Lung (tissue), 12 donors: ENCODE results near the gene GLIS2. TPM values are rescaled to one million over a fixed set of nuclear protein-coding genes. Genes with fewer than 3 reads are reported as not detected.

Experiments
- ATAC-seq: fragments of 200-7000 bp; cut with Tn5 transposase; one replicate; pipeline ENCODE4 v1.9.1; 2020; ENCODE audit warnings: moderate number of reproducible peaks; ENCODE audit not compliant: insufficient read depth, low FRiP score
- DNase-seq, 3 donors: peaks; one replicate each; pipeline ENCODE4 v3.0.0-alpha.2; 2013 to 2017
- H3K27ac ChIP-seq, 2 donors: one replicate each; pipeline ENCODE4 v1.5.1; 2013; ENCODE audit warnings: mild to moderate bottlenecking in 2 of 2, moderate library complexity in 2 of 2, control low read depth in 1 of 2, inconsistent platforms in 1 of 2, low read depth in 1 of 2, low read length in 1 of 2
- H3K27me3 ChIP-seq, 3 donors: one replicate each; pipeline ENCODE4 v1.5.1; 2013; ENCODE audit warnings: low read length in 2 of 3; ENCODE audit not compliant: control insufficient read depth in 3 of 3, insufficient read depth in 3 of 3
- H3K36me3 ChIP-seq, 4 donors: one replicate each; pipeline ENCODE4 v1.5.1; 2013; ENCODE audit warnings: low read length in 4 of 4, mild to moderate bottlenecking in 1 of 4, moderate library complexity in 1 of 4; ENCODE audit not compliant: control insufficient read depth in 4 of 4, insufficient read depth in 4 of 4
- H3K4me1 ChIP-seq, 5 donors: one replicate each; pipeline ENCODE4 v1.5.1; 2013; ENCODE audit warnings: low read length in 5 of 5, mild to moderate bottlenecking in 2 of 5, moderate library complexity in 1 of 5; ENCODE audit not compliant: control insufficient read depth in 5 of 5, insufficient read depth in 5 of 5
- H3K4me3 ChIP-seq: one replicate; pipeline ENCODE4 v1.5.1; 2013; ENCODE audit warnings: mild to moderate bottlenecking, control low read depth, moderate library complexity
- H3K9ac ChIP-seq, 2 donors: one replicate each; pipeline ENCODE4 v1.5.1; 2013; ENCODE audit warnings: low read length in 2 of 2, control low read depth in 1 of 2; ENCODE audit not compliant: insufficient read depth in 1 of 2
- H3K9me3 ChIP-seq, 4 donors: one replicate each; pipeline ENCODE4 v1.5.1; 2013; ENCODE audit warnings: low read length in 3 of 4, mild to moderate bottlenecking in 1 of 4, moderate library complexity in 1 of 4; ENCODE audit not compliant: control insufficient read depth in 4 of 4, insufficient read depth in 3 of 4
- CTCF ChIP-seq: IDR thresholded peaks from 2 replicates; pipeline ENCODE4 v1.5.1; 2012; ENCODE audit warnings: mild to moderate bottlenecking; ENCODE audit errors: control extremely low read depth, extremely low read depth
- WGBS, 2 donors: extraction: QIAGEN DNeasy Blood & Tissue Kit; methylation state at CpG; one replicate each; pipeline ENCODE4 v1.1.7; 2013; 5-methylcytosine and 5-hydroxymethylcytosine counted together
- polyA plus RNA-seq, 2 donors: library from polyadenylated mRNA; stranded (reverse); fragments of 200-250 nt; gene quantifications; one replicate each; pipeline ENCODE4 v1.2.1, GENCODE V29; 2013
- total RNA-seq, 2 donors: library from RNA; depleted of rRNA in 1 of 2; stranded (reverse); fragments of >200 nt in 1 of 2; gene quantifications; one replicate each; pipeline ENCODE4 v1.2.1, GENCODE V29; 2014 to 2021
- donor health status: control.
- donor health status: control.
- donor health status: Bipolar disorder and iron deficiency.
- donor health status: healthy.
- donor health status: DM: yes; HTN: yes; CAD: no.

Gene GLIS2
- total and polyA plus RNA-seq, 4 donors: 8.8 to 25.5 (median 14.9) TPM

- peaks cover 0 to 2% (median 0%) of the 10 kb centered on the region in 4 donors for H3K9me3 ChIP-seq
- no peak for TF ChIP-seq CTCF
- H3K27ac ChIP-seq: peak overlapping the region in 1 of 2 donors; percentile 67
- peaks cover 0 to 36% (median 11%) of the 10 kb centered on the region in 5 donors for H3K4me1 ChIP-seq
- H3K9ac ChIP-seq: peak overlapping the region; percentile 25 to 59
- 74 to 76% methylated on average over 14 of the region's 14 CpGs for WGBS, 2 donors
- DNase-seq (no peak), ATAC-seq (no peak)
- no peaks in the 10 kb centered on the region for H3K36me3 ChIP-seq
- no peak overlapping the region for H3K4me3 ChIP-seq
- no peaks in the 10 kb centered on the region for H3K27me3 ChIP-seq
Measured at GRCh38 chr16:4293181-4293716, 22.6 kb upstream of the GLIS2 start.

GRCh38 chr16:4293822-4294457 is 21.9 kb upstream of the GLIS2 start:
- no peak overlapping the region for H3K4me3 ChIP-seq
- H3K4me1 ChIP-seq: peaks cover 0 to 35% (median 13%) of the 10 kb centered on the region in 5 donors
- no peaks in the 10 kb centered on the region for H3K27me3 ChIP-seq
- peak overlapping the region; percentile 25 to 59 for H3K9ac ChIP-seq
- 17 to 19% methylated on average over 20 of the region's 20 CpGs for WGBS, 2 donors
- TF ChIP-seq CTCF: no peak
- H3K36me3 ChIP-seq: no peaks in the 10 kb centered on the region
- DNase-seq (peak; percentile 92 to 97 (median 94)), ATAC-seq (no peak)
- H3K9me3 ChIP-seq: peaks cover 0 to 2% (median 0%) of the 10 kb centered on the region in 4 donors
- H3K27ac ChIP-seq: peak overlapping the region in 1 of 2 donors; percentile 67

- TF ChIP-seq CTCF: no peak
- Histone ChIP-seq H3K9ac (no peak overlapping the region), H3K27me3 (no peaks in the 10 kb centered on the region), H3K36me3 (no peaks in the 10 kb centered on the region), H3K27ac (no peak overlapping the region), H3K9me3 (peaks cover 0 to 2% (median 0%) of the 10 kb centered on the region in 4 donors), H3K4me3 (no peak overlapping the region), H3K4me1 (peaks cover 0 to 35% (median 16%) of the 10 kb centered on the region in 5 donors)
- ATAC-seq (no peak), DNase-seq (no peak)
- WGBS, 2 donors: 87 to 90% methylated on average over 6 of the region's 6 CpGs
Measured at GRCh38 chr16:4295581-4295980, 20.3 kb upstream of the GLIS2 start.
